ENCODE measurements around the gene GFM2.
"Not testable (repeated sequence)": the region's sequence is repeated elsewhere in the genome, so short reads cannot be mapped to it uniquely, and the experiment has no call there.

Gene GFM2

GRCh38 chr5:74686962-74687751 lies 79.8 kb downstream of the GFM2 start:
- no peak for FAIRE-seq

GRCh38 chr5:74685979-74686631 lies 80.8 kb downstream of the GFM2 start:
- no peak for FAIRE-seq

- peak; percentile 56 for FAIRE-seq
These were observed 81.7 kb downstream of the GFM2 start, which contains the start of gene HEXB for GRCh38 chr5:74684900-74685851. TSS of gene HEXB (plus strand) at chr5:74685233. CDS start at chr5:74685261, 28 bp downstream.

- FAIRE-seq: no peak
These were observed 87.0 kb downstream of the GFM2 start for GRCh38 chr5:74679966-74680365.

GRCh38 chr5:74679300-74679699 lies 87.6 kb downstream of the GFM2 start:
- not testable (repeated sequence) for FAIRE-seq

- not testable (repeated sequence) for FAIRE-seq
These were observed 88.8 kb downstream of the GFM2 start for GRCh38 chr5:74678123-74678522.

- FAIRE-seq: not testable (repeated sequence)
These were observed 90.5 kb downstream of the GFM2 start for GRCh38 chr5:74676466-74676865.

- peak; percentile 80 for FAIRE-seq
These were observed 93.7 kb downstream of the GFM2 start for GRCh38 chr5:74673011-74673790.

GRCh38 chr5:74672215-74672877 lies 94.6 kb downstream of the GFM2 start:
- FAIRE-seq: no peak

Measured in G401.6 (cell line).